Measurements from ENCODE around the gene MOSPD3.

The MOSPD3 gene

GRCh38 chr7:100590077-100590737 lies 22.1 kb upstream of the MOSPD3 start:
- DNase-seq (ENCODE audit: low read depth in 2 of 3, low spot score in 1 of 3): no peak

GRCh38 chr7:100591596-100591995 lies 20.7 kb upstream of the MOSPD3 start:
- DNase-seq (ENCODE audit: low read depth in 2 of 3, low spot score in 1 of 3): no peak

GRCh38 chr7:100595188-100595587 lies 17.2 kb upstream of the MOSPD3 start:
- DNase-seq (ENCODE audit: low read depth in 2 of 3, low spot score in 1 of 3): no peak

- no peak for DNase-seq (ENCODE audit: low read depth in 2 of 3, low spot score in 1 of 3)
Measured at GRCh38 chr7:100598425-100598824, 13.9 kb upstream of the MOSPD3 start.

GRCh38 chr7:100599911-100600729 lies 12.2 kb upstream of the MOSPD3 start:
- DNase-seq (ENCODE audit: low read depth in 2 of 3, low spot score in 1 of 3): no peak

- no peak for DNase-seq (ENCODE audit: low read depth in 2 of 3, low spot score in 1 of 3)
Measured at GRCh38 chr7:100600730-100601038, 11.7 kb upstream of the MOSPD3 start.

GRCh38 chr7:100602889-100603725 lies 9.2 kb upstream of the MOSPD3 start:
- DNase-seq (ENCODE audit: low read depth in 2 of 3, low spot score in 1 of 3): no peak

- no peak for DNase-seq (ENCODE audit: low read depth in 2 of 3, low spot score in 1 of 3)
Measured at GRCh38 chr7:100603726-100604027, 8.7 kb upstream of the MOSPD3 start.

GRCh38 chr7:100604028-100604975 lies 8.0 kb upstream of the MOSPD3 start:
- DNase-seq (ENCODE audit: low read depth in 2 of 3, low spot score in 1 of 3): peak; percentile 41 to 59 (median 56)

GRCh38 chr7:100604976-100605911 lies 7.1 kb upstream of the MOSPD3 start:
- no peak for DNase-seq (ENCODE audit: low read depth in 2 of 3, low spot score in 1 of 3)

GRCh38 chr7:100606313-100606712 lies 6.0 kb upstream of the MOSPD3 start:
- no peak for DNase-seq (ENCODE audit: low read depth in 2 of 3, low spot score in 1 of 3)

- DNase-seq (ENCODE audit: low read depth in 2 of 3, low spot score in 1 of 3): no peak
Measured at GRCh38 chr7:100607111-100607510, 5.2 kb upstream of the MOSPD3 start.

- DNase-seq (ENCODE audit: low read depth in 2 of 3, low spot score in 1 of 3): no peak
Measured at GRCh38 chr7:100609958-100610357, 2.4 kb upstream of the MOSPD3 start.

- DNase-seq (ENCODE audit: low read depth in 2 of 3, low spot score in 1 of 3): no peak
Measured at GRCh38 chr7:100612730-100613390, 520 bp downstream of the MOSPD3 start.

GRCh38 chr7:100613412-100614175 lies 1.3 kb downstream of the MOSPD3 start:
- DNase-seq (ENCODE audit: low read depth in 2 of 3, low spot score in 1 of 3): no peak

GRCh38 chr7:100614308-100614861 lies 2.0 kb downstream of the MOSPD3 start:
- DNase-seq (ENCODE audit: low read depth in 2 of 3, low spot score in 1 of 3): no peak

GRCh38 chr7:100620239-100620638 lies 7.9 kb downstream of the MOSPD3 start:
- DNase-seq (ENCODE audit: low read depth in 2 of 3, low spot score in 1 of 3): no peak

GRCh38 chr7:100620804-100621203 lies 8.5 kb downstream of the MOSPD3 start:
- no peak for DNase-seq (ENCODE audit: low read depth in 2 of 3, low spot score in 1 of 3)
